Measurements from ENCODE around the gene HDAC6. TPM values are rescaled to one million over a fixed set of nuclear protein-coding genes. Genes with fewer than 3 reads are reported as not detected.

Gene HDAC6
- polyA plus RNA-seq: 10 to 100 TPM; 26.1 to 55.8 (median 41.2) TPM

DNA sequence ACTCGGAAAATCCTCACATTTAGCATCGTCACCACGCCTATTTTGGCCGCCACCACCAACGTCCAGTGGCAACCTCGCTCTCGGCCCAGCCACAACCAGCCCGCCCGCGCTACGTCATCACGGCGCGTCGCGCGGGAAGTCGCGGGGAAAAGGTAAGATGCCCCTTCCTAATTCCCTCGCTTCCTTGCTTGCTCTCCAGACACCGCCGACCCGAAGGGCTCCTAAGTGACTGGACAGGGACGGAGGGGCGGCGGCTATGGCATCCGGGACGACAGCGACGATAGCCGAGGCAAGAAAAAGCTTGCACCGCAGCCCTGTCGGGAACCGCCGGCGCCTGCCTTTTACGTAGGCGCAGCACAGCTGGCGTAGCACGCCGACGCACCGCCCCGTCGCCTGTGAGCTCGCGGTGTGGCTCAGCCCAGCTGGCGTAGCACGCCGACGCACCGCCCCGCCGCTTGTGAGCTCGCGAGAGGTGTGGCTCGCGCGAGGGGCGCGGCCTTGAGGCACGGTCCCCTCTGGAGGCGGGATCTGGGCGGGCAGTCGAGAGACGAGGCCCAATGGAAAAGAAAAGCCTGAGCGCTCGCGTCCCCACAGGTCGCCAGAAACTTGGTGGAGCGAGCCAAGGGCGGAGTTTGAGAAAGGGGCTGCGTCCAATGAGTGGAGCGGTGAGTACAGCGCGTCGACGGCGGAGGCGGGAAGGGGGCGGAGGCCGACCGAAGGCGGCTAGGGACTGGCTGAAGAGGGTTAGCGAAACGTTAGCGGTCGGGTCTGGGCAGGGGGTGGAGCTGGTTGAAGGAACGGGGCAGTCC, at the start of gene HDAC6:
Gene HDAC6, plus strand, starts transcription at position 788 of the 809 bp plus-strand sequence. CDS start 626 bp downstream, outside the sequence.
- peak within 1 kb of the TSS; percentile 92 for H3K27ac ChIP-seq (ENCODE audit: low read depth, low read length)
- 0 to 32% (median 0%) methylated on average over 72 to 89 of the region's 89 CpGs for WGBS, 3 donors

DNA sequence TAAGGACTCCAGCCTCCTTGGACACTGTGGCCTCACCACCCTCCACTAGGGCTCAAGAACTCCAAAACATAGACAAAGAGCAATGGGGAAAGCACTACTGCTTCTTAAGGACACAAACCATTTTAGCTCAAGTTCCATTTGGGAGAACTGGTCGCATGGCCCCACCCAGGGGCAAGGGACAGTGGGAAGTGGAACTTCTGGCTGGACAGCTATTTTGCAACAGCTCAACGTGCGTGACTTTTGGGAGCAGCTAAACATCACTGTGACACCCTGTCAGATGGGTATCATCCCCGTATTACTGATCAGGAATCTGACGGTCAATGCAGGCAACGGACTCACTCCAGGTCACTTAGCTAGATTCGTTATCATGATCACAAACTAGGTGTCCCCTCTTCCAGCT, 49.4 kb upstream of the HDAC6 start:
- 57 to 75% (median 66%) methylated on average over 7 of the region's 7 CpGs for WGBS, 3 donors
- H3K27ac ChIP-seq (ENCODE audit: low read depth, low read length): no peak overlapping the region

DNA sequence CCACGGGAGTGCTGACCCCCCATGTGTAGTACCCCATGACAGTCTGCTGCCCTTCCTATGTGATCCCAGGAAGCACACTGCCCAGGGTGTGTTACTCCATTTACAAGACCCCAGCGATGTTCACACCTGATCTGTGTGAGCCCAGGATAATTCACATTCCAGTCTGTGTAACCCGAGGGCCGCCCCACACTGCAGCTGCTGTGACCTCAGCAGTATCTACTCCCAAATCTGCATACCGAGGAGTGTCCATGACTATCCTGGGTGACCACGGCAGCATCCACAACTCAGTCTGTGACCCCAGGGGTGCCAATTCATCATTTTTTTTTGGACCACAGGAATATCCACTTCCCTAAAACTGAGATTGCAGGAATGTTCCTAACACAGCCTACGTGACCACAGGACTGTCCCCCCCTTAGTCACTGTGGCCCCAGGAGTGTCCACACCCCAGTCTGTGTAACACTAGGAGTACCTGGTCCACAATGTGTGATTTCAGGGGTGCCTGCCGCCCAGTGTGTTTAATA, 48.1 kb upstream of the HDAC6 start:
- 62 to 73% (median 63%) methylated on average over 8 of the region's 8 CpGs for WGBS, 3 donors
- H3K27ac ChIP-seq (ENCODE audit: low read depth, low read length): no peak overlapping the region

DNA sequence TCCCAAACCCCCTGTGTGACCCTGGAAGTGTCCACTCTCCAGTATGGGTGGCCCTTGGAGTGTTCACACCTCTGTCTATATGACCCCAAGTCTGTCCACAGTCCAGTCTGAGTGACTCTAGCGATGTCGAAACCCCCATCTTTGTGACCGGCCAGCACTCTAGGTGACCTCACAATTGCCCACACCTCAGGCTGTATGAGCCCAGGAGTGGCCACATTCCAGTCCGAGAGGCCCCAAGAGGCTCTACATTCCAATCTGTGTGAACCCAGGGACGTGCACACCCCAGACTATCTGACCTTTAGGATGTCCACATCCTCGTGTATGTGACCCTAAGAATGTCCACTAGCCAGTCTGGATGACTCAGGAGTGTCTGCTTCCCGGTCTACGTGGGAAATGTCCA, 47.6 kb upstream of the HDAC6 start:
- 63 to 74% (median 63%) methylated on average over 8 of the region's 8 CpGs for WGBS, 3 donors
- H3K27ac ChIP-seq (ENCODE audit: low read depth, low read length): no peak overlapping the region

DNA sequence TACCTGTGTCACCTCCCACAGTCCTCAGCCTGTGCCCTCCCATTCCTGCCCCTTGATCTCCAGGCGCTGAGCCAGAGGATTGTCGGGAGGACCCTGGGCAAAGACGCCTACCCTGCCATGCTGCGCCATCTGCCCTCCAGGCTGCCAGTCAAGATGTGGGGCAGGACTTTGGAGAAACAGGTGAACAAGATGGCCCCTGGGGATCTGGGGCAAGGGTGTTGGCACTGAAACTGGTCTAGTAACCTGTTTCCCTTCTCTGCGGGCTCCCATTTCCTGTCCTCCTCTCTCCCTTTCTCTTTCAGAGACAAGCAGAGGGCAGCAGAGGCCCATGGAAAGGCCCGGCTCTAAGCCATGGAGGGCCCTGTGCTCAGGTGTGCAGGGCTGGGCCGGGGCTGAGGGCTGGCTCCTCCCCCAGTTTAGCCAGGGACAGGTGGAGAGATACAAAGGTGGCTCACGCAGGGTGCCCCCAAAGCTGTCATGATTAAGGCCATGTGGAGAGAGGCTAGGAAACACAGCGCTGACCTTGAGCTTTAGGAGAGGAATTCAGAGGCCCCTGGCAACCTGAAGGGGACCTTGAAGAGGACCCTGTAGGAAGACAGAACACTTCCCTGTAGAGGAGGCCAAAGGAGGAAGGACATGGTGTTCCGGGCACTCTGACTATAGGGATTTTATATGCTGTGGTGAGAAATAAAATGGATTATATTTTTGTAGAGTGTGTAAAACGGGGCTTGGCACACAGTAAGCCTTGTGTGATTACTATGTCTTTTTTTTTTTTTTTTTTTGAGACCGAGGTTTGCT, 40.0 kb upstream of the HDAC6 start, which contains the start of gene GLOD5:
Gene GLOD5, plus strand, starts transcription at position 74 of the 798 bp plus-strand sequence. Its CDS starts 44 bp downstream, at position 118.
- no peak within 1 kb of the TSS for H3K27ac ChIP-seq (ENCODE audit: low read depth, low read length)
- WGBS, 3 donors: 30 to 53% (median 52%) methylated on average over 10 to 12 of the region's 12 CpGs

DNA sequence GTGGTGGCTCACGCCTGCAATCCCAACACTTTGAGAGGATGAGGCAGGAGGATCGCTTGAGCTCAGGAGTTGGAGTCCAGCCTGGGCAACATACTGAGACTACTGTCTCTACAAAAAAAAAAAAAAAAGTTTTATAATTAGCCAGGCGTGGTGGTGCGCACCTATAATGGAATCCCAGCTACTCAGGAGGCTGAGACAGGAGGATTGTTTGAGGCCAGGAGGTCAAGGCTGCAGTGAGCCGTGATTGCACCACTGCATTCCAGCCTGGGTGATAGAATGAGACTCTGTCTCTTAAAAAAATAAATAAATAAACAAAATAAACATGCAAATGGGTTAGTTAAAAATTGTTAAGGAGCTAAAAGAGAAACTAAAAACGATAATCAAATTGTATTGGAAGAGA, 32.6 kb upstream of the HDAC6 start:
- no peak overlapping the region for H3K27ac ChIP-seq (ENCODE audit: low read depth, low read length)
- WGBS, 3 donors: 82 to 88% (median 86%) methylated on average over 6 of the region's 6 CpGs

DNA sequence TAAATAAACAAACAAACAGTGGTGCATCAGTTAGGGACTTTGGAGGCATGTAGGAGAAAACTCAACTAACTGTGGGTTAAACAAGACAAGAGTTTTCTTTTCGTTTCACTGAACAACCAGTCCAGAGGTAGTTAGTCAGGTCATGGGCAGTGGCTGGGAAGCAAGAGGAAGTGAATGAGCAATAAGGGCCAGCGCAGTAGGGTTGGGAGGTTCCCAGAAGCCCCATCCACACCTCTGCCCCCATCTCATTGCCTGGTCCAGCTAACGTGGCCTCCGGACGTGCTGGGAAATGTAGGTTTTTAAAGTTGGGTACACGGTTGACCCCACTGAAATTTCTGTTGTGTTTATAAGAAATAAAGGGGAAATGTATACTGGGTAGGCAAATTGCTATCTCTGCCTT, 31.6 kb upstream of the HDAC6 start:
- WGBS, 3 donors: 72 to 75% (median 72%) methylated on average over 6 of the region's 6 CpGs
- H3K27ac ChIP-seq (ENCODE audit: low read depth, low read length): no peak overlapping the region

DNA sequence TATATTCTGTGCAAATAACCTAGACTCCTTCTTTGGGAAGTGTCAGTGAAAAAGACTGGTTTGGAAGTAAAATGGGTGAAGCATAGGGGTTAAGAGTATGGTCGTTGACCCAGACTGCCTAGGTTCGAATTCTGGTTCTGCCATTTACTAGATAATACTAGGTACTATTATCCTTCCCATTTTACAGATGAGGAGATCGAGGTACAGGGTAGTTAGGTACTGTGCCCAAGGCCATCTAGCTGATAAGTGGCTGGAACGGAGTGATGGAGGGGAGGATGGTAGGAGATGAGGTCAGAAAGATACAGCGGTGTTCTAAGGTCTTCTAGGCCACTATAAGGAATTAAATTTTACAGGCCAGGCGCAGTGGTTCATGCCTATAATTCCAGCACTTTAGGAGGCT, 29.3 kb upstream of the HDAC6 start:
- WGBS, 3 donors: 80 to 88% (median 81%) methylated on average over 5 to 6 of the region's 6 CpGs
- no peak overlapping the region for H3K27ac ChIP-seq (ENCODE audit: low read depth, low read length)

DNA sequence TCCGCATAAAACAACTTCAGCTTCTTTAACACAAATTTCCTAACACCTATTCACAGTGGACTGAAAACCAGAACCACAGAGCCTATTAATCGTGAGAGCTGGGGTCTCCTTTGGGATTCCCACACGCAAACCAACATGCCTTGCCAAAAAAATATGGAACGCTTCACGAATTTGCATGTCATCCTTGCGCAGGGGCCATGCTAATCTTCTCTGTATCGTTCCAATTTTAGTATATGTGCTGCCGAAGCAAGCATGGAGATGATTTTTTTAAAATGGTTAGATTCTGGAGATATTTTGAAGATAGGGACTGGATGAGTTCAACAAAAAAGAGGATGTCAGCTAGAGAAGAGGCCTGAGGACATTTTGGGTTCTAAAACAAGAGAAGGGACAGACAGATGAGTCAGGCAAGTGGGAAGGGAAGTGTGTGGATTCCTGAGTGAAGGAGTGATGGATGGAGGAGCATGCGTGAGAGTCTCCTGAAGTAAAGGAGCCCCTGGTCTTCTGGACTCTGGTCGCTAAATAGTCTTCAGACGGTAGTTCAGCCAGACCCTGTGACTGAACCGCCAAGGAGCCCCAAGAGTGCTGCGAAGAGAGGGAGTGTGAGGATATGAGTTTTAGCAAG, 24.9 kb upstream of the HDAC6 start:
- 76 to 78% (median 77%) methylated on average over 13 of the region's 13 CpGs for WGBS, 3 donors
- no peak overlapping the region for H3K27ac ChIP-seq (ENCODE audit: low read depth, low read length)

DNA sequence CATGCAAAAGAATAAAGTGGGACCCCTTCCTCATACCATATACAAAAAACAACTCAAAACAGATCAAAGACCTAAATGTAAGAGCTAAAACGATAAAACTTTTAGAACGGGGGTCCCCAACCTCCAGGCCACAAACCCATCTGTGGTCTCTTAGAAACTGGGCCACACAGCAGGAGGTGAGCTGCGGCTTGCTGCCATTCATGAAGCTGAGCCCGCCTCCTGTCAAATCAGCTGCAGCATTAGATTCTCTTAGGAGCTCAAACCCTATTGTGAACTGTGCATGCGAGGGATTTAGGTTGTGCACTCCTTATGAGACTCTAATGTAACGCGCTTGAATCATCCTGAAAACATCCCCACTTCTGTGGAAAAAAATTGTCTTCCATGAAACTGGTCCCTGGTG, 22.5 kb upstream of the HDAC6 start:
- H3K27ac ChIP-seq (ENCODE audit: low read depth, low read length): no peak overlapping the region
- WGBS, 3 donors: 83 to 88% (median 84%) methylated on average over 7 of the region's 7 CpGs

DNA sequence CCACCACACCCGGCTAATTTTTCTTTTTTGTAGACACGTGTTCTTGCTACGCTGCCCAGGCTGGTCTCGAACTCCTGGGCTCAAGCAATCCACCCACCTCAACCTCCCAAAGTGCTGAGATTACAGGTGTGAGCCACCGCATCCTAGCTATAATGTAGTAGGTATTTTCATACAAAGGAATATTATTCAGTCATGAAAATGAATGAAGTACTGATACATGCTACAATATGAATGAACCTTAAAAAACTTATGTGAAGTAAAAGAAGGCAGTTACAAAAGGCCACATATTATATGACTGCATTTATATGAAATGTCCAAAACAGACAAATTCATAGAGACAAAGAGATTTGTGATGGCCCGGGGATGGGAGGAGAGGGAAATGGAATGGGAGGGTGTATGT, 20.2 kb upstream of the HDAC6 start:
- H3K27ac ChIP-seq (ENCODE audit: low read depth, low read length): no peak overlapping the region
- 91 to 93% (median 93%) methylated on average over 6 of the region's 6 CpGs for WGBS, 3 donors

DNA sequence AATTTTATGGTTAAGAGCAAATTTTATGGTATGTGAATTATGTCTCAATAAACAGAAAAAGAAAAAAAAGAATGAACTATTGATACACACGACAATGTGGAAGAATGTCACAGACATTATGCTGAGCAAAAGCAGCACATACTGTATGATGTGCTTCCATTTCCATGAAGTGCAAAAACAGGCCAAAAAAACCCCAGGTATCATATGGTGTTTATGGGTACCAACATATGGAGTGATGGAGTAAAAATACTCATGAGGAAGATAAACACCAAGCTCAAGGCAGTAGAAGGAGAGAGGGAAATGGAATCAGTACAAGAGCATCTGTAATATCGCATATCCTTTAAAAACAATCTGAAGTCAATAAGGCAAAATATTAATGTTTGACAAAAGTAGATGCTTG, 19.7 kb upstream of the HDAC6 start:
- WGBS, 3 donors: 59 to 93% (median 68%) methylated on average over 2 of the region's 2 CpGs
- H3K27ac ChIP-seq (ENCODE audit: low read depth, low read length): no peak overlapping the region

DNA sequence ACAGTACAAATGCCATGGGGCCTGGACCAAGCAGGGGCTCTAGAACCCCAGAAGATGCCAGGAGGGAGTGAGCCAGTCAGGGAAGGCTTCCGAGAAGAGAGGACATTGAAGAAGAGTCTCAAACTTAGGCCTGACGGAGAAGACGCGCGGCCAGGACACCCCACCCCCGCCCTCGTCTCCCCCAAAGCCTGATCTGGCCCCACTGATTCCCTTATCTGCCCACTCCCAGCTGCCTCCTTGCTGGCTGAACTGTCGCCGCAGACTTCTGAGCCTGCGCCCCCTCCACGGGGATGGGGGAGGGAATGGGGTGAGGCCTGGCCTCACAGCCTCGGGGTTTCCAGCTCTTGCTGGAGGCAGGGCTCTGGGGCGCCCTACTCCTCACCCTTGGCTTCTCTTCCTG, 19.1 kb upstream of the HDAC6 start:
- no peak overlapping the region for H3K27ac ChIP-seq (ENCODE audit: low read depth, low read length)
- 78 to 83% (median 80%) methylated on average over 7 to 13 of the region's 13 CpGs for WGBS, 3 donors

DNA sequence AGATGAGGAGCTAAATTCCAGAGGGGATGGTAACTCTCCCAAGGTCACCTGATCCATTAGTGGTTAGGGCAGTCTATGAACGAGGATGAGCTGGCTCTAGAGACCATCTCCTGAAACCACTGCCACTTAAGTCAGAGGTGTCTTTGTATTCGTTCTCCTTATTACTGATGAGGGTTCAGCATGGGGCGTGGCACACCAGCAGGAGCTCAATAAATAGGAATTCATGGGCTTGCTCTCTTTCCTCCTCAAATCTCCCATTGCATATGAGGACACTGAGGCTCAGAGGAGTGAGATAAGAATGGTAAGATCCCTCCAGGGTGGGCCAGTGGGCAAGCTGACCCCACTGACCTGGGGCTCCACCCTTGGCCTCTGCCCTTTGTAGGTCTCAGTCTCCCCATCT, 17.1 kb upstream of the HDAC6 start:
- no peak overlapping the region for H3K27ac ChIP-seq (ENCODE audit: low read depth, low read length)
- 53 to 64% (median 61%) methylated on average over 3 of the region's 3 CpGs for WGBS, 3 donors

DNA sequence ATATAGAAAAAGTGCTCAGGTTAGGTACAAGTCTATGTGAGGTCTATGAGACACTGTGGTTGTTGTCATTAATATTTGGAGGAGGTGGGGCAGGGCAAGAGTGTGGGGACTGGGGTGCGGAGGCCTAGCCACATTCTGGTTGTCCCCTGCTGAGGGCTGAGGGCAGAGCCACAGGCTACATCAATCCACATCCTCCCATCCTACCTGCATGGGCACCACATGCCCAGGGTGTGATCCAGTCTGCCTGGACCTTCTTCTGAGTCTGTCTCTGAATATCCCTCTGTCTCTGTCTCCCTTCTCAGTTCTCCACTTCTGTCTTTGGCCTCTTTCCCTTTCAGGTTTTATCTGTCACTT, 16.7 kb upstream of the HDAC6 start:
- WGBS, 3 donors: 92 to 100% methylated on average over 1 of the region's 1 CpG; no CpG with 5 or more reads in 1 of the 3 donors
- H3K27ac ChIP-seq (ENCODE audit: low read depth, low read length): no peak overlapping the region

DNA sequence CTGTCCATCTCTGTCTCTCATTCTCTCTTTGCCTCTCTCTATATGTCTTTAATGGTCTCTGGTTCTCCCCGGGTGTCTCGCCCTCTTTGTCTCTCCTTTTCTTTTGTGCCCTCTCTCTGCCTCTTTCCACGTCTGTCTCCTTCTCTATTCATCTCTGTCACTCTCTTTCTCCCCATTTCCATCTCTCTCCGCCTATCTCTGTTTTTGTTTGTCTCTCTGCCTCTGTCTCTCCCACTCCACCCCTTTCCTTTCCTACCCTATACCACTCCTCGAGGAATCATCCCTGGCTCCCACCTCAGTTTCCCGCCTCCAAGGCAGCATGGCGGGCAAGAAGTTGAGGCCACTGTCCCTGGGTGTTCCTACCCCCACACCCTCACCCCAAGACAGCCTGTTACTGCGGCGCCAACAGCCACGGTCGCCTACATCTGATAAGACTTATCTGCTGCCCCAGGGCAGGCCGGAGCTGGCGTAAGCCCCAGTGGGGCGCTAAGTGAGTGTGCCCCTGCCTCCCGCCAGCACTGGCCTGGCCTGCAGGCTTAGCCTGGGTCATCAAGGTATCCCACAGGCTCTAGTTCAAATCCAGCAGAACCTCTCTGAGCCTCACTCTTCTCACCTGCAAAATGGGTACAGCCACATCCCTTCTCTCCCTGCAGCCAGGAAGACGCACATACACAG, 16.2 kb upstream of the HDAC6 start:
- WGBS, 3 donors: 65 to 83% (median 79%) methylated on average over 14 to 16 of the region's 16 CpGs
- no peak overlapping the region for H3K27ac ChIP-seq (ENCODE audit: low read depth, low read length)

DNA sequence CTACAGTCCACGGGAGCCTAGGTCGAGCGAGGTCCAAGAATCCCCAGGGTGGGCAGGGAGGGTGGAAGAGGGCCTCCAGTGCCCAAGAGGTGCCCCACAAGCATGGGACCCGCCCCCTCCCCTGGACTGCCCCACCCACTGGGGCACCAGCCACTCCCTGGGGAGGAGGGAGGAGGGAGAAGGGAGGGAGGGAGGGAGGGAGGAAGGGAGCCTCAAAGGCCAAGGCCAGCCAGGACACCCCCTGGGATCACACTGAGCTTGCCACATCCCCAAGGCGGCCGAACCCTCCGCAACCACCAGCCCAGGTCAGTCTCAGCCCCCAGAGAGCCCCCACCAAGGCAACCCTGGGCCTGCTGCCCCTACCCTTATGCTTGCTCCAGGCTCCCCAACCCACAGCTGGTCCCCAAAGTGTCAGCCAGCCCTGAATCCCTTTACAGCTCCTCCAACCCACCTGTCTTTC, 15.5 kb upstream of the HDAC6 start, which contains the start of gene GATA1:
Gene GATA1, plus strand, starts transcription at position 250 of the 460 bp plus-strand sequence. CDS start 4,520 bp downstream, outside the sequence.
- WGBS, 3 donors: 74 to 90% (median 88%) methylated on average over 3 to 7 of the region's 7 CpGs
- H3K27ac ChIP-seq (ENCODE audit: low read depth, low read length): no peak within 1 kb of the TSS

DNA sequence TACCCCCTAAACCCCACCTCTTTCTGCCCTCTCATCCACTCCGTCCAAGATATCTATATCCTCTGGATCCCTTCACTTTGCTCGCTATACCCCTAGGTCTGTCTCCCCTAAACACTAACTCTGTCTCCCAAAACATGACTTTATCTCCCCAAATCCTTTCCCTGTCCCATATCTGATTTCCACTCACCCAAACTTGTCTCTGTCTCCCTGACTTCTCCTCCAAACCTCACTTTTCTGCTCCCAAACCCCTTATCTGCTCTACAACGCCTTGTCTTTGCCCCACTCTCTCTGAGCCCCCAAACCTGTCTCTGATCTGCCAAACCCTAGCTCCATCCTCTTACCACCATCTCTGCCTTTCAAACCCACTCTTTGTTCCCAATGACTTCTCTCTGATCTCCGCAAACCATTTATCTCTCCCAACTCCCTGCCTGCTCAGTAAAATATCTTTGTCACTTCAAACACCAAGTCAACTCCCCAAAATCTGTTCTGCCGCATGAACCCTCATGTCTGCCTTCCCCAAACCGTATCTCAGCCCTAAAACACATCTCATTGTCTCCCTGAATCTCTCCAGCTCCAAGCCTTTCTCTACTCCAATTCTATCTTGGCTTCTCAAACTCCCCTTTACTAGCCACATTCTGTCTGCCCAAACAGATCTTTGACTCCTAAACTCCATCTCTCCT, 14.9 kb upstream of the HDAC6 start:
- WGBS, 3 donors: 66 to 84% (median 69%) methylated on average over 6 of the region's 6 CpGs
- H3K27ac ChIP-seq (ENCODE audit: low read depth, low read length): no peak overlapping the region

All from adipose tissue (tissue), 3 donors.